OCI-LY1 (cell line): ENCODE data around the gene ALDH1A2.

Experiments used
- H2AFZ ChIP-seq: fragments of 200-600 bp; sonication (generic), shearing (Covaris generic); 2 replicates; pipeline ENCODE4 v1.6.0; 2014; ENCODE audit warnings: antibody characterized with exemption, mild to moderate bottlenecking, low read length
- H3F3A ChIP-seq: fragments of 200-600 bp; sonication (generic), shearing (Covaris generic); 2 replicates; pipeline ENCODE4 v1.6.0; 2014; ENCODE audit warnings: mild to moderate bottlenecking, antibody characterized with exemption, low read length, moderate library complexity; ENCODE audit not compliant: insufficient read depth
- H3K27ac ChIP-seq: fragments of 200-600 bp; sonication (generic); 2 replicates; pipeline ENCODE4 v1.5.1; 2014; ENCODE audit warnings: low read length, mixed run types, mild to moderate bottlenecking, low read depth; ENCODE audit not compliant: poor library complexity, severe bottlenecking
- H3K27me3 ChIP-seq: fragments of 200-600 bp; sonication (generic); 2 replicates; pipeline ENCODE4 v1.6.0; 2014; ENCODE audit warnings: antibody characterized with exemption, mild to moderate bottlenecking, low read length, moderate library complexity; ENCODE audit not compliant: insufficient read depth
- H3K36me3 ChIP-seq: fragments of 200-600 bp; sonication (generic); 2 replicates; pipeline ENCODE4 v1.6.1; 2014; ENCODE audit warnings: mild to moderate bottlenecking, antibody characterized with exemption, low read length, moderate library complexity, mixed read lengths; ENCODE audit not compliant: insufficient read depth
- H3K4me1 ChIP-seq: fragments of 200-600 bp; sonication (generic); 2 replicates; pipeline ENCODE4 v1.5.1; 2014; ENCODE audit warnings: mild to moderate bottlenecking, low read length, moderate library complexity; ENCODE audit not compliant: insufficient read depth, severe bottlenecking
- H3K4me2 ChIP-seq: fragments of 200-600 bp; sonication (generic), shearing (Covaris generic); 2 replicates; pipeline ENCODE4 v1.6.1; 2014; ENCODE audit warnings: low read length
- H3K4me3 ChIP-seq: fragments of 200-600 bp; sonication (generic); 2 replicates; pipeline ENCODE4 v1.5.1; 2014; ENCODE audit warnings: low read length, low read depth, mild to moderate bottlenecking, mixed read lengths; ENCODE audit not compliant: poor library complexity, severe bottlenecking
- H3K79me2 ChIP-seq: fragments of 200-600 bp; shearing (Covaris generic); 2 replicates; pipeline ENCODE4 v1.6.1; 2016; ENCODE audit warnings: mixed run types, low read length, mixed read lengths; ENCODE audit not compliant: insufficient read depth
- H3K9ac ChIP-seq: fragments of 200-600 bp; sonication (generic), shearing (Covaris generic); 2 replicates; pipeline ENCODE4 v1.6.1; 2014; ENCODE audit warnings: mild to moderate bottlenecking, low read length, mixed read lengths
- H3K9me2 ChIP-seq: fragments of 200-600 bp; sonication (generic), shearing (Covaris generic); 2 replicates; pipeline ENCODE4 v1.6.1; 2014; ENCODE audit warnings: low read depth, mild to moderate bottlenecking, low read length, mixed read lengths
- H3K9me3 ChIP-seq: fragments of 200-600 bp; shearing (Covaris generic); 2 replicates; pipeline ENCODE4 v1.6.1; 2014; ENCODE audit warnings: low read length, mixed read lengths
- H4K20me1 ChIP-seq: fragments of 200-600 bp; sonication (generic), shearing (Covaris generic); 2 replicates; pipeline ENCODE4 v1.6.0; 2016; ENCODE audit warnings: mild to moderate bottlenecking, low read length; ENCODE audit not compliant: insufficient read depth
- EZH2 ChIP-seq: fragments of 200-600 bp; sonication (generic), shearing (Covaris generic); IDR thresholded peaks from 2 replicates; pipeline ENCODE4 v1.8.0; 2017; ENCODE audit warnings: borderline replicate concordance, mixed run types, mild to moderate bottlenecking, antibody characterized with exemption, low read length, moderate library complexity, mixed read lengths
- TF ChIP-seq, protein P1 (sequence below): fragments of 200-600 bp; sonication (generic), shearing (Covaris generic); IDR thresholded peaks from 2 replicates; pipeline ENCODE4 v1.5.1; 2017; ENCODE audit warnings: mild to moderate bottlenecking, antibody characterized with exemption, low read length, moderate library complexity, mixed read lengths

Gene ALDH1A2

DNA sequence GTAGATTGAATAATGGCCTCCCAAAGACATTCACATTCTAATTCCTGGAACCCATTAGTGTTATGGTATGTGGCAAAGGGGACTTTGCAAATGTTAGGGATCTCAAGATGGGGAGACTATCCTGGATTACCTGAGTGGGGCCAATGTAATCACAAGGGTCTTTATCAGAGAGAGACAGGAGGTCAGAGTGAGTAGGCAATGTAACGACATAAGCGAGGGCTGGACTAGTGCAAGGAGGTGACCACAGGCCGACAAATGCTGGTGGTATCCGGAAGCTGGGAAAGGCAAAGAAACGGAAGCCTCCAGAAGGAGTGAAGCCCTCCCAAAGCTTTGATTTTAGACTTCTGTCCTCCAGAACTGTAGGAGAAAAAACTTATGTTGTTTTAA lies 46.2 kb upstream of the ALDH1A2 start:
- Histone ChIP-seq H3K79me2 (no peaks in the 10 kb centered on the region), H3K36me3 (no peaks in the 10 kb centered on the region), H3K9me2 (no peaks in the 10 kb centered on the region), H3K9ac (no peak overlapping the region), H3K27me3 (no peaks in the 10 kb centered on the region), H3K4me3 (no peak overlapping the region), H3F3A (no peaks in the 10 kb centered on the region), H3K9me3 (no peaks in the 10 kb centered on the region), H4K20me1 (no peaks in the 10 kb centered on the region), H2AFZ (no peak overlapping the region), H3K4me1 (no peaks in the 10 kb centered on the region), H3K4me2 (no peak overlapping the region), H3K27ac (no peak overlapping the region)
- TF ChIP-seq EZH2 = no peak

DNA sequence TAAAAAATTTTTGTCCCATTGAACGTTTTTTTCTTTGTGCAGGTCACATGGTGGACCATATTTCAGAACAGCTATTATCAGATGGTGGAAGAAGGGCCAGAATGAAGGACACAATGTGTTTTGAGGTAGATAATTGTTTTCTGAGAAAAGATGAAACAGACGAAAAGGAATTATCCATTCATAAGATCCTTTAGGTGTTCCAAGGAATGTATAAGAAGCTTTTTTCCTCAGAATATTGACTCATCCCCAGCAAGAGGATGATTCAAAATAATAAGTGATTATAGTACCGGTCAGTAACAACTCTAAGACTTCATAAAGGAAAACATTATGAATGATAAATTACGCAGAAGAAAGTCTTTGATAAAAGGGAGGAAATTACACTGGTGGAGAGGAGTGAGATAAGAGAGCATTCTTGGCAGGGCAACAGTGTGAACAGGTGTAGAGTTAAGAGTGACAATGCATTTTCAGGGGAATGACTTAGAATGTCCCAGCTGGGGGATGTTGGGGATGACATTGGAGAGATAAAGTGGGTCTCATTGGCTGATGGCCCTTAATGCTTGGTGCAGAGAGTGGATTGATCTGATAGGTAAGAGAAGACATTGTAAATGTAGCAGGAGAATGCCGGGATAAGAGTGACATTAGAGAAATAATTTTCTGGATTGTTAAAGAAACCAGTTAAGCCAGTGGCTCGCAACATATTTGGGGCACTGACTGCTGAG lies 45.6 kb upstream of the ALDH1A2 start:
- Histone ChIP-seq H3K9me2 (no peaks in the 10 kb centered on the region), H2AFZ (no peak overlapping the region), H3K4me3 (no peak overlapping the region), H3K27ac (no peak overlapping the region), H4K20me1 (no peaks in the 10 kb centered on the region), H3K4me2 (no peak overlapping the region), H3K9ac (no peak overlapping the region), H3K9me3 (no peaks in the 10 kb centered on the region), H3K79me2 (no peaks in the 10 kb centered on the region), H3F3A (no peaks in the 10 kb centered on the region), H3K4me1 (no peaks in the 10 kb centered on the region), H3K27me3 (no peaks in the 10 kb centered on the region), H3K36me3 (no peaks in the 10 kb centered on the region)
- no peak for TF ChIP-seq EZH2
- TF ChIP-seq, protein P1, sequence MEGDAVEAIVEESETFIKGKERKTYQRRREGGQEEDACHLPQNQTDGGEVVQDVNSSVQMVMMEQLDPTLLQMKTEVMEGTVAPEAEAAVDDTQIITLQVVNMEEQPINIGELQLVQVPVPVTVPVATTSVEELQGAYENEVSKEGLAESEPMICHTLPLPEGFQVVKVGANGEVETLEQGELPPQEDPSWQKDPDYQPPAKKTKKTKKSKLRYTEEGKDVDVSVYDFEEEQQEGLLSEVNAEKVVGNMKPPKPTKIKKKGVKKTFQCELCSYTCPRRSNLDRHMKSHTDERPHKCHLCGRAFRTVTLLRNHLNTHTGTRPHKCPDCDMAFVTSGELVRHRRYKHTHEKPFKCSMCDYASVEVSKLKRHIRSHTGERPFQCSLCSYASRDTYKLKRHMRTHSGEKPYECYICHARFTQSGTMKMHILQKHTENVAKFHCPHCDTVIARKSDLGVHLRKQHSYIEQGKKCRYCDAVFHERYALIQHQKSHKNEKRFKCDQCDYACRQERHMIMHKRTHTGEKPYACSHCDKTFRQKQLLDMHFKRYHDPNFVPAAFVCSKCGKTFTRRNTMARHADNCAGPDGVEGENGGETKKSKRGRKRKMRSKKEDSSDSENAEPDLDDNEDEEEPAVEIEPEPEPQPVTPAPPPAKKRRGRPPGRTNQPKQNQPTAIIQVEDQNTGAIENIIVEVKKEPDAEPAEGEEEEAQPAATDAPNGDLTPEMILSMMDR = no peak

DNA sequence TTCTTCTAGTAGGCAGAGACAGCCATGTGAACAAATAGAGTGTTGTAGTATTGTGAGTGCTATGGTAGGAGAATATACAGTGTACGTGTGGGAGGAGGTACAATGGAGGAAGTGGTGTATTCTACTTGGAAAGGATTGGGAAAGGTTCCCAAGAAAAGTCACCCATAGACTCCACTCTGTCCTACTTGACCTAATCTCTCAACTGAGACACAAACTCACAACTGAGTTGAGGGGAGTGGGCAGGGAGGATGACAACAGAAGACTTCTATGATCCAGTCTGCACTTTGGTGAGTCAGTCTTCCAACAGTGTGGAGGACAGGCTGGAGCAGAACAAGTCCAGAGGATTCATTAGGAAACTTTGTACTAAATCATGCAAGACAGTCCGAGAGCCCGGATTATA lies 43.9 kb upstream of the ALDH1A2 start:
- H3K79me2 ChIP-seq = no peaks in the 10 kb centered on the region
- no peaks in the 10 kb centered on the region for H3F3A ChIP-seq
- H3K4me1 ChIP-seq = no peaks in the 10 kb centered on the region
- H3K9me2 ChIP-seq = no peaks in the 10 kb centered on the region
- no peak overlapping the region for H3K9ac ChIP-seq
- H3K27me3 ChIP-seq = no peaks in the 10 kb centered on the region
- TF ChIP-seq EZH2 = no peak
- TF ChIP-seq, protein P1 = no peak
- H3K36me3 ChIP-seq = no peaks in the 10 kb centered on the region
- no peak overlapping the region for H2AFZ ChIP-seq
- H3K4me3 ChIP-seq = no peak overlapping the region
- H3K9me3 ChIP-seq = no peaks in the 10 kb centered on the region
- no peak overlapping the region for H3K4me2 ChIP-seq
- H3K27ac ChIP-seq = no peak overlapping the region
- no peaks in the 10 kb centered on the region for H4K20me1 ChIP-seq

DNA sequence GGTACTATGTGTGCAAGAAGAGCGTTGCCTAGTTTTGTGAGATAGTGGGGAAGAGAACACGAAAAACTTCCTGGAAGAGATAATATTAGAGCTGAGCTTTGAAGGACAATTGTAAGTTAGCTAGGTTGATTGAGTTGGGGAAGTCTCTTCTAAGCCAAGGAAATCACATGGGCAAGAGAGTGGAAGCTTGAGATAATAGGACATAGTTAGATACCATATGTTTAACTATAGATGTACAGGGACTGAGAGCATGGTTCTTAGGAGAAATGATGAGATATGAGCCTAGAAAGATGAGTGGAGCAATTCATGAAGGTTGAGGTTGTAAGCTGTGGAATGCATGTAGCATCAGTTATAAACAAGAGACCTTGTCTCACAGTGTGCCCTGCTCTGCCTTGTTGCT lies 42.6 kb upstream of the ALDH1A2 start:
- Histone ChIP-seq H4K20me1 (no peaks in the 10 kb centered on the region), H3K4me1 (no peaks in the 10 kb centered on the region), H3K27me3 (no peaks in the 10 kb centered on the region), H3K9me3 (no peaks in the 10 kb centered on the region), H3K9ac (no peak overlapping the region), H3K36me3 (no peaks in the 10 kb centered on the region), H3K4me3 (no peak overlapping the region), H3K79me2 (no peaks in the 10 kb centered on the region), H3K4me2 (no peak overlapping the region), H2AFZ (no peak overlapping the region), H3F3A (no peaks in the 10 kb centered on the region), H3K9me2 (no peaks in the 10 kb centered on the region), H3K27ac (no peak overlapping the region)
- no peak for TF ChIP-seq EZH2
- TF ChIP-seq, protein P1 = no peak
